Measurements from ENCODE around the gene KCTD11.
"Not testable (repeated sequence)": the region's sequence is repeated elsewhere in the genome, so short reads cannot be mapped to it uniquely, and the experiment has no call there.

Gene KCTD11

DNA sequence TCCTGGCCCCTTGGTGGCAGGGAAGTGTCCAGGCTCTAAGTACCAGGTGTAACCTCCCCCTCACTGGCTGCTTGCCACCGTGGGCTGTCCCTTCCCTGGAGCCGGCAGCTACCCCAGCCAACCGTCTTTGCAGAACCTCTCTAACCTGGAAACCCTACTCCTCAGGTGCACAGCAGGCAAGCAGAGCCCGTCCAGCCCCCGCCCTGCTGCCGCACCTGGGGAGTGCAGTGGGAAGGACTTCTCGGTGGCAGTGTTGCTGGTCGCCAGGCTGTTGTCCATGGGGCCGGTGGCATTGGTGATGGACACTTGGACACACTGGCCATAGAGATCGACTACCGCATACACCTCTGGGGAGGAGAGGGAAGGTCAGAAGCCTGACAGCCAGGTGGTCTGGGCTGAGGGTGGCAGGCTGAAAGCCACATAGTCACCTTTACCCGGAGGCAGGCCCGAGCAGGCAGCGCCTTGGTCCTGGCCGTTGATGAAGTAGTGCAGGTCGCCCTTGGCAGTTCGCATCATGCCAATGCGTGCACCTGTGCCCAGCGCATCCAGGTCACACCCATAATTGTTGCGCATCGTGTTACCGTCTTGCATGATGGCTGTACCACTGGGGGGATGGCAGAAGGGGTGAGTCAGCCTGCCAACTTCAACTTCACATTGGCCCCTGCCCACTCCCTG lies 29.3 kb upstream of the KCTD11 start:
- DNase-seq = no peak

DNA sequence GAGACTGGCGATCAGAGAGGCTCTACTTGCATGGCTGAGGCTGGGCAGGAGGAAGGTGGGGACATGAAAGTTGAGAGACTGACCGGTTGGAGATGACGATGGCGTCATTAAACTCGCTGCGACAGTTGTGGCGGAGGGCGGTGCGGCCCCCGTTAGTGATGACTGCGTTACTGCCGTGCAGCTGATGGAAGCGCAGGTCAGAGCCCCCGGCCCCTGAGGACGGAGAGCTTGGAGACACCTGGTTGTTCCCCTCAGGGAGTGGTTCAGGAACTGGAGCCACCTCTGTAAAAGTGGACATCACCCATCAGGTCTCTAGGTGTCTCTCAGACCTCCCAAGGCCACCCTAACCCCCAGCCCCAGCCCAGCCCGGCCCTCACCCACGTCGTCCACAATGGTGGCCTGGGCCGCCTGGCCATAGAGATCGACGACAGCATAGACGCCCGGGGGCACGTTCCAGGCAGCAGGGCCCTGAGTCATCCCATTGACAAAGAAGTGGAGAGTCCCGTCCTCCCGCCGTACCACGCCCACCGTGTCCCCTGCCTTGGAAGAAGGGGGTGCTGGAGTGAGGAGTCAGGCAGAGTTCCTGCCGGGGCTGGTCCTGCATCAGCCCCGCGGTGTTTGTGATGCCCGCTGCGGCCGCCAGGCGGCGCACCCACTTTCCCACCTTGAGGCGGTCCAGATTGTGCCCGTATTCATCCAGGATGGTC lies 28.1 kb upstream of the KCTD11 start:
- peak; percentile 62 for DNase-seq

DNA sequence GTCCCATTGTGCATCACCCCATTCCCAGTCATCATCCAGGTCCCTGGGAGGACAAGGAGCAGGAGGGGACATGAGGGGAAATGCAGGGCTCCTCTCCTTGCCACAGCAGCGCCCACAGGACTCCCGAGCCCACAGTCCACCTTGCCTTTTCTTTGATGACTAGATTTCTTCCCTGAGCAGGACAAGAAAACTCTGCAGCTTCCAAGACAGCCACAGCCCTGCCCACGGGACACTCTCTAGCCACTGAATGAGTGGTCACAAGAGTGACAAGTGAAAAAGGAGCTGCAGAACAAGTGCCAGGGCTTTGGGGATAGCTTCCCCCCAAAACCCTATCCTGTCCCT lies 27.6 kb upstream of the KCTD11 start:
- DNase-seq = no peak

GRCh38 chr17:7325031-7325528 lies 26.9 kb upstream of the KCTD11 start:
- DNase-seq = no peak

- no peak for DNase-seq
Measured at GRCh38 chr17:7326186-7326585, 25.8 kb upstream of the KCTD11 start.

- no peak for DNase-seq
Measured at GRCh38 chr17:7327056-7327455, 24.9 kb upstream of the KCTD11 start.

GRCh38 chr17:7327501-7327900 lies 24.5 kb upstream of the KCTD11 start:
- no peak for DNase-seq

DNA sequence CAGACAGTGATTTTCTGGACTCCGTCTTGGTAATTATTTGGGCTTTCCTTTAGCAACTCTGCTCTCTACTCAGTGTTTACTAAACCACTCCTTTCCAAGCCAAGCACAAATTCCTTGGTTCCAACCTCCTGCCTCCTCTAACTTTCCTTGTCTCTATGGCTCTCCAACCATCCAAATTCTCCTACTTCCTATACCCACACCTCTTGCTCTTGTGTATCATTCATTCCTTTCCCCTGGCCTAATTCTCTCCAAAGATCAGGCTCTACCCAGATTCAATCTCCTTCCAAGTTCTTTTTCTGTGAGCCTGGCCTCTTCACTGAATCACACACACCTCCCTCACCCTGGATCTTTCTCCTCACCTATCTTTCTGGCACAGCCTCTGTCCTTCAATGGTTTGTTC lies 24.0 kb upstream of the KCTD11 start:
- no peak for DNase-seq

GRCh38 chr17:7328840-7329373 lies 23.1 kb upstream of the KCTD11 start, which contains the start of gene NEURL4:
Gene NEURL4, minus strand, starts transcription at chr17:7329335. Its CDS starts 23 bp downstream, at chr17:7329312.
- DNase-seq = no peak

DNA sequence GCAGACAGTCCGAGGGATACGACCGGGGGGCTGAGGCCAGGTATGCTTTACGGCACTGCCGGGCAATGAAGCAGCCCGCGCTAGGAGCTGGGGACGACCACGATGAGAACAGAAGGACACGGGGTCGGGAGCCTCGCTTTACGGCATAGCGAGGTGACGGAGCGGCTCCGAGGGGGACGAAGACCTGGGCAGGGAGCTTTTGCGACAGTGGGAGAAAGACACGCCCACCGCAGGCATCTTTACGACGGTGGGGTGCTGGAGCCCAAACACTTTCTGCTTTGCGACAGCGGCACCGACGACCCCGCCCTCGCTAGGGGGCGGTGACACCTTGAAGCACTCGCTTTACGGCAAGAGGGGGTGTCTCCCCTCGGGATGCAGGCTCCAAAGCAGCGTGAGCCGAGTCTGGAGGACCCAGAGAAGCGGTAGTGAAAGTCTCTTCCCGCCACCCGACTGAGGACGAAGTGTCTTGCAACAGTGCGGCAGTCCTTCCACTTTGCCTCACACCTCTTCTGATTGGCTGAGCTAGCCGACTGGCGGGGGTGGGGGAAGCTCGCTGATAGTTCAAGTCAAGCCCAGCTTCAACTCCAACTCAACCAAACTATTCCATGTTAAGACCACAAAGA lies 22.5 kb upstream of the KCTD11 start:
- peak; percentile 91 for DNase-seq

DNA sequence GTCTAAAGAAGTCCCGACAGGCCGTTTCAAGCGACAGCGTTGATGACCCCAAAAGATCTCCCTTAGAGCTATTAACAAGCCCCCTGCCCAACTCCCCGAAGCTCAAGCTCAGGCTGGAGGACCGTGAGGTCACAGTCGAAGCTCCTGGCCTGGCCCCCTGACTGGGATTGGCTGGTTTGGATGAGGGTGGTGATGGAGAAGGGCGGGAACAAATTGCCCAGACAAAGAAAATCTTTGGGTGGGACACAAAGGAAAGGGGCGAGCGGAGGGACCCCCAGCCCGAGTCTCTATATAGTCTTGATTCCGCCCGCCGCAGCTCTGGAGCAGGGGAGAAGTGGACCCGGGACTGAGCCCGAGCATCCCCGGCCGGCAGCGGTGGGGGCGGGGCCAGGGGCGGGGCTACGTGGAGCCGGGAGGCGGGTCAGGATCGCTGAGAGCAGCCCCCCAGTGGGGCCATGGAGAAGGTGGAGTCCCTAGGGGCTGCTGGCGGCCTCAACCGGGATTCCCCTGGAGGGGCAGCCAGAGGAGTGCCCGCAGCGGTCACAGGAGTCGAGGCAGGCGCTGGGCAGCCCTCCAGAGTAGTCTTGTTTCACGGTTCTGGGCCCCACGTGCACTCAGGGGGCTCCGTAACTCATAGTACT lies 21.8 kb upstream of the KCTD11 start:
- DNase-seq = peak; percentile 75

DNA sequence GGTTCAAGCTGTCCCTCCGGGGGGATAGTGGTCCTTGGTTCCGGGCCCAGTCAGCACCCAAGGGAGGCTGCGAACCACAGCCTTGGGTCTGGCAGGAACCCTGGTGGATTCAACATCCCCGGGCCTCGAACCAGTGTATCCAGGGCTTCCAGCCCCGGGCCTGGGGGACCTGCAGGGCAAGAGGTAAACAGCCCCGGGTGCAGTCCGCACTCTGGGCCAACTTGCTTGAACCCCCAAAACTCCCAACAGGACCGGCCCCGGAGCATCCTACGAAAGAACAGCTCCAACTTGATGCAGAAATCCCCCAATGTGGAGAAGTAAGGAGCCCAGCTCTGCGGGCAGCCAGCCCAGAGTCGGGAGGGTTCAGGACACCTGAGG lies 21.3 kb upstream of the KCTD11 start:
- no peak for DNase-seq

- DNase-seq = no peak
Measured at GRCh38 chr17:7332111-7332510, 19.9 kb upstream of the KCTD11 start.

DNA sequence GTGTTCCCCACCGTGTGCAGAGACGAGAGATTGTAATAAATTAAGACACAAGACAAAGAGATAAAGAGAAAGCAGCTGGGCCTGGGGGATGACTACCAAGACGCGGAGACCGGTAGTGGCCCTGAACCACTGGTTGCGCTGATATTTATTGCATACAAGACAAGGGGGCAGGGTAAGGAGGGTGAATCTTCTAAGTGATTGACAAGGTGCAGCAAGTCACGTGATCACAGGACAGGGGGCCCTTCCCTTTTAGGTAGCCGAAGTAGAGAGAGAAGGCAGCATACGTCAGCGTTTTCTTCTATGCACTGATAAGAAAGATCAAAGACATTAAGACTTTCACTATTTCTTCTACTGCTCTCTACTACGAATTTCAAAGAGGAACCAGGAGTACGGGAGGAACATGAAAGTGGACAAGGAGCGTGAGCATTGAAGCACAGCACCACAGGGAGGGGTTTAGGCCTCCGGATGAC lies 19.3 kb upstream of the KCTD11 start:
- DNase-seq = not testable (repeated sequence)

DNA sequence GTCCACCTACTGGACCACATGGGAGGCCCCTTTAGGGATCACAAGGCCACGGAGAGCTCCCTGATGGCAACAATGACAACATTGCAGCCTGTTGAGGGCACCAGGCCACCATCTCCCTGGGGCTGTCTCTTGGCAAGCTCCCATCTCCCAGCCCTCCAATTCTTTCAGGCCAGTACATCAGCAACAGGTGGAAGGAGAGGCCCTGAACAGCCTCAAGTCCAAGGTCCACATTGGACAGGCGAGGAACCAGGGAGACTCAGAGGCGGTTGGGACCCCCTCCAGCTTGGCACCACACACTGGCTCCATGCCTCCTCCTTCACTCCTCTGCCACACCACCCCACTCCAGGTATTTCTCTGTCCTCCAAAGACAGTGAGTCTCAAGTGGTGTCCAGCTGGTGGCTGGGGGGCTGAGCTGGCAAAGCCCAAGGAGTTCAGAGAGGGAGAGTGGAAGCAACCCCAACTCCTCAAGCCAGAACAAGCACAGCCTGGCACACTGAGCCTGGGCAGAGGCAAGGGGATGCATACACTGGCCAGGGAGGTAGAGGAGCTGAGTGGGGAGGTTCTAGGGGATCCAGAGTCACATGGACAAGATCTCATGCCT lies 16.9 kb upstream of the KCTD11 start:
- no peak for DNase-seq

- not testable (repeated sequence) for DNase-seq
Measured at GRCh38 chr17:7335765-7336164, 16.2 kb upstream of the KCTD11 start.

- peak; percentile 82 for DNase-seq
Measured at GRCh38 chr17:7336240-7337175, 15.5 kb upstream of the KCTD11 start, which contains the start of gene ACAP1. Gene ACAP1, plus strand, starts transcription at chr17:7336529. Its CDS starts 206 bp downstream, at chr17:7336735.

DNA sequence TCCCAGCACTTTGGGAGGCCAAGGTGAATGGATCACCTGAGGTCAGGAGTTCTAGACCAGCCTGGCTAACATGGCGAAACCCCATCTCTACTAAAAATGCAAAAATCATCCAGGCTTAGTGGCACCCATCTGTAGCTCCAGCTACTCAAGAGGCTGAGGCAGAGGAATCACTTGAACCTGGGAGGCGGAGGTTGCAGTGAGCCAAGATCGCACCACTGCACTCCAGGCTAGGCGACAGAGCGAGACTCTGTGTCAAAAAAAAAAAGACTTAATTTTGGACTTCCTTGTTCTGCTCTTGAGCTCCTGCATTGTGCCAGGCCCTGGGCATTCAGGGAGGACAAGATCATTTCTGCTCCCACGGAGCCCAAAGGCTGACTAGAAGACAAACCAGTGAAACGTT lies 14.4 kb upstream of the KCTD11 start:
- DNase-seq = not testable (repeated sequence)

GRCh38 chr17:7340179-7340578 lies 11.8 kb upstream of the KCTD11 start:
- DNase-seq = no peak

- no peak for DNase-seq
Measured at GRCh38 chr17:7341842-7342241, 10.1 kb upstream of the KCTD11 start.

- no peak for DNase-seq
Measured at GRCh38 chr17:7343250-7343649, 8.7 kb upstream of the KCTD11 start.
